DOHH2 (cell line): ENCODE results near the gene PYGO1.

Experiments used
- H3F3A ChIP-seq: fragments of 200-600 bp; sonication (generic), shearing (Covaris generic); 2 replicates; pipeline ENCODE4 v1.6.0; 2016; ENCODE audit warnings: antibody characterized with exemption, mild to moderate bottlenecking; ENCODE audit not compliant: control insufficient read depth, insufficient read depth
- H3K27ac ChIP-seq: fragments of 200-600 bp; sonication (generic); 2 replicates; pipeline ENCODE4 v1.5.1; 2014; ENCODE audit warnings: low read depth, mild to moderate bottlenecking, low read length, moderate library complexity
- H3K27me3 ChIP-seq: fragments of 200-600 bp; sonication (generic); 2 replicates; pipeline ENCODE4 v1.6.1; 2014; ENCODE audit warnings: mild to moderate bottlenecking, low read length, mixed read lengths; ENCODE audit not compliant: control insufficient read depth
- H3K36me3 ChIP-seq: fragments of 200-600 bp; sonication (generic); 2 replicates; pipeline ENCODE4 v1.6.1; 2014; ENCODE audit warnings: mild to moderate bottlenecking, low read length, moderate library complexity, mixed read lengths; ENCODE audit not compliant: control insufficient read depth
- H3K4me1 ChIP-seq: fragments of 200-600 bp; sonication (generic); 2 replicates; pipeline ENCODE4 v1.6.1; 2014; ENCODE audit warnings: mild to moderate bottlenecking, low read length, mixed read lengths; ENCODE audit not compliant: control insufficient read depth
- H3K4me2 ChIP-seq: fragments of 200-600 bp; sonication (generic); 2 replicates; pipeline ENCODE4 v1.6.0; 2014; ENCODE audit warnings: mild to moderate bottlenecking, low read length, moderate library complexity
- H3K4me3 ChIP-seq: fragments of 200-600 bp; sonication (generic); 2 replicates; pipeline ENCODE4 v1.5.1; 2014; ENCODE audit warnings: mild to moderate bottlenecking, low read length, mixed read lengths
- H3K79me2 ChIP-seq: fragments of 200-600 bp; sonication (generic); 2 replicates; pipeline ENCODE4 v1.6.1; 2014; ENCODE audit warnings: mild to moderate bottlenecking, low read length, mixed read lengths; ENCODE audit not compliant: control insufficient read depth
- H3K9me2 ChIP-seq: fragments of 200-600 bp; sonication (generic); replicated peaks from 2 replicates; pipeline ENCODE4 v1.6.1; 2014; ENCODE audit warnings: mild to moderate bottlenecking, low read length, mixed read lengths; ENCODE audit not compliant: control insufficient read depth
- H3K9me3 ChIP-seq: fragments of 200-600 bp; sonication (generic); 2 replicates; pipeline ENCODE4 v1.6.1; 2014; ENCODE audit warnings: antibody characterized with exemption, low read length, mixed read lengths; ENCODE audit not compliant: control insufficient read depth, insufficient read depth
- H4K20me1 ChIP-seq: fragments of 200-600 bp; sonication (generic); 2 replicates; pipeline ENCODE4 v1.6.0; 2014; ENCODE audit warnings: low read depth, mild to moderate bottlenecking, antibody characterized with exemption, low read length, moderate library complexity; ENCODE audit not compliant: control insufficient read depth, insufficient read depth
- CTCF ChIP-seq: fragments of 200-600 bp; sonication (generic); IDR thresholded peaks from one replicate; pipeline ENCODE4 v1.5.1; 2014; ENCODE audit warnings: antibody characterized with exemption, mild to moderate bottlenecking, low read depth, low read length; ENCODE audit not compliant: poor library complexity, severe bottlenecking
- EZH2phosphoT487 ChIP-seq: fragments of 200-600 bp; sonication (generic); IDR thresholded peaks from 2 replicates; pipeline ENCODE4 v1.6.1; 2017; ENCODE audit warnings: borderline replicate concordance, mild to moderate bottlenecking, antibody characterized with exemption, low read length, moderate library complexity, mixed read lengths

Gene PYGO1

GRCh38 chr15:55627730-55628368 is 39.7 kb upstream of the PYGO1 start:
- TF ChIP-seq CTCF (no peak), EZH2phosphoT487 (no peak)
- Histone ChIP-seq H3F3A (no peaks in the 10 kb centered on the region), H3K4me1 (no peaks in the 10 kb centered on the region), H3K79me2 (no peaks in the 10 kb centered on the region), H3K27me3 (no peaks in the 10 kb centered on the region), H4K20me1 (no peaks in the 10 kb centered on the region), H3K27ac (no peak overlapping the region), H3K36me3 (no peaks in the 10 kb centered on the region), H3K4me2 (no peak overlapping the region), H3K4me3 (no peak overlapping the region), H3K9me2 (no peaks in the 10 kb centered on the region), H3K9me3 (no peaks in the 10 kb centered on the region)

GRCh38 chr15:55619783-55620182 is 31.6 kb upstream of the PYGO1 start:
- no peaks in the 10 kb centered on the region for H3F3A ChIP-seq
- no peak overlapping the region for H3K4me2 ChIP-seq
- no peak for TF ChIP-seq EZH2phosphoT487
- TF ChIP-seq CTCF = no peak
- no peak overlapping the region for H3K27ac ChIP-seq
- H3K9me2 ChIP-seq = no peaks in the 10 kb centered on the region
- H3K9me3 ChIP-seq = no peaks in the 10 kb centered on the region
- H3K4me3 ChIP-seq = no peak overlapping the region
- H3K79me2 ChIP-seq = no peaks in the 10 kb centered on the region
- no peaks in the 10 kb centered on the region for H4K20me1 ChIP-seq
- no peaks in the 10 kb centered on the region for H3K4me1 ChIP-seq
- peaks cover 6% of the 10 kb centered on the region; the same call in 1 of the 2 replicates for H3K27me3 ChIP-seq
- H3K36me3 ChIP-seq = no peaks in the 10 kb centered on the region

- Histone ChIP-seq H3K36me3 (no peaks in the 10 kb centered on the region), H3K79me2 (no peaks in the 10 kb centered on the region), H3F3A (no peaks in the 10 kb centered on the region), H3K4me1 (no peaks in the 10 kb centered on the region), H3K27ac (no peak overlapping the region), H3K4me2 (no peak overlapping the region), H3K4me3 (no peak overlapping the region), H3K9me2 (no peaks in the 10 kb centered on the region), H3K9me3 (no peaks in the 10 kb centered on the region), H4K20me1 (no peaks in the 10 kb centered on the region), H3K27me3 (peaks cover 14% of the 10 kb centered on the region; the same call in 1 of the 2 replicates)
- TF ChIP-seq EZH2phosphoT487 = no peak
- no peak for TF ChIP-seq CTCF
These were observed 30.2 kb upstream of the PYGO1 start for GRCh38 chr15:55618387-55618786.
